ENCODE data around the gene RARRES2. TPM values are rescaled to one million over a fixed set of nuclear protein-coding genes. Genes with fewer than 3 reads are reported as not detected.

The RARRES2 gene
- total and polyA plus RNA-seq, 2 of the 13 experiments (the other 11 are each of a cell fraction or from before 2014, with no cell fraction given): 134 to 172 TPM

DNA sequence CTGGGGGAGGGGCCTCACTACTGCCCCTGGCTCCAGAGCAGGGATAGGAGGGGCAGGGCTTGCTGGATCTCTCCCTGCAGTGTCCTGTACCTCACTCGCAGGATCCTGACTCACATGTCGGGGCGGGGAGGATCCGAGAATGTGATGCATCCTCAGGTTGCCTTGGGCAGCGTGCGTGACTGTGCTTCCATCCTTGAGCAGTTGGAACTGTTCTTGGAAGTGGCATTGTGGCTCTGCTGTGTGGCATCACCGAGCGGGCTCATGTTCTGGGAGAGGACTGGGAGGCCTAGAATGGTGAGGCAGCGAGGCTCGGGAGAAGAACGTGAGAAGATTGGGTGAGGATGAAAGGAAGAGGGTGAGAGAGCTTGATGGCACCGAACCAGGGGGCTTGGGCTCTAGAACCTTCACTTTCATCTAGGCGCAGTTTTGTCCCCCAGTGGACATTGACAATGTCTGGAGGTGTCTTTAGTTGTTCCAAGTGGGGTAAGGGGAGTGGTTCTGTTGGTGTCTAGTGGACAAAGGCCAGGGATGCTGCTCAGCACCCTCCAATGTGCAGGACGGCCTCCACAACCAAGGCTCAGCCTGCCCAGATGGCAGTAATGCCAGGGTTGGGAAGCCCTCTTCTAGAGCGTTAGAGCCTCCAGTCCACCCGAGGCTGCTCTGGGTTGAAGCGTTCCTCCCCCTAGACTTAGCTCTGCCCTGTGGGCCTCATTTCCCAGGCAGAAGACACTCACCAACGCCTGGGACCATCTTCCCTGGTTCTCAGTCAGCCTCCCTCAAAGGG, 8.4 kb downstream of the RARRES2 start:
- intact Hi-C loops (cut with micrococcal nuclease; ENCODE audit: unreplicated experiment) (no loop called here), in situ Hi-C loops (cut with HindIII; ENCODE audit: extremely low pct_ligation_motif_present, low pct_unique_long_range_greater_than_20kb) (no loop called here)
- ChIA-PET POLR2A (no interaction called here), CTCF (ENCODE audit: low intra/inter-chr PET ratio, low total read pairs) (no interaction called here)
- Histone ChIP-seq H3K4me1 (ENCODE audit: insufficient read depth, low read length) (no peaks in the 10 kb centered on the region), H3K27ac (ENCODE audit: extremely low read length, insufficient read depth, low read length) (no peak overlapping the region), H3K79me2 (ENCODE audit: insufficient read depth, low read length) (no peaks in the 10 kb centered on the region), H3K4me3 (replicated peaks in 1 of 3; ENCODE audit: insufficient read depth in 1 of 3, low read depth in 2 of 3, low read length in 3 of 3) (no peak overlapping the region), H4K20me1 (ENCODE audit: insufficient read depth, low read length) (0 out of 2 replicates have a peak, but pooled peaks cover 2% of the 10 kb centered on the region), H3K9me3 (ENCODE audit: low read length) (no peaks in the 10 kb centered on the region), H3K36me3 (replicated peaks in 1 of 2; ENCODE audit: control insufficient read depth in 1 of 2, insufficient read depth in 2 of 2, low read length in 2 of 2) (peaks cover 21 to 48% of the 10 kb centered on the region in 2 experiments), H3K4me2 (ENCODE audit: low read depth, low read length) (no peak overlapping the region), H3K27me3 (ENCODE audit: control insufficient read depth in 1 of 2, insufficient read depth in 2 of 2, low read length in 2 of 2) (no peaks in the 10 kb centered on the region), H3K9ac (ENCODE audit: insufficient read depth, low read depth, low read length) (no peak overlapping the region), H2AFZ (ENCODE audit: low read length) (no peak overlapping the region)
- no peak for FAIRE-seq
- WGBS (ENCODE audit: low lambda C conversion rate): over 99% methylated on average over 14 of the region's 18 CpGs
- no peak for ATAC-seq
- DNase-seq (ENCODE audit: low spot score): no peak
- peak; percentile 33 for TF ChIP-seq AGO2 (optimal IDR thresholded peaks at IDR 0.05; ENCODE audit: low read depth, low read length)
- no peak for TF ChIP-seq ZNF543 (CRISPR knock-in tag; IDR thresholded peaks at IDR 0.05)
- peak; percentile 35 for TF ChIP-seq RBM22 (optimal IDR thresholded peaks at IDR 0.05; ENCODE audit: low read length)
- no TSS peak for BruUV-seq (replicated peaks)

DNA sequence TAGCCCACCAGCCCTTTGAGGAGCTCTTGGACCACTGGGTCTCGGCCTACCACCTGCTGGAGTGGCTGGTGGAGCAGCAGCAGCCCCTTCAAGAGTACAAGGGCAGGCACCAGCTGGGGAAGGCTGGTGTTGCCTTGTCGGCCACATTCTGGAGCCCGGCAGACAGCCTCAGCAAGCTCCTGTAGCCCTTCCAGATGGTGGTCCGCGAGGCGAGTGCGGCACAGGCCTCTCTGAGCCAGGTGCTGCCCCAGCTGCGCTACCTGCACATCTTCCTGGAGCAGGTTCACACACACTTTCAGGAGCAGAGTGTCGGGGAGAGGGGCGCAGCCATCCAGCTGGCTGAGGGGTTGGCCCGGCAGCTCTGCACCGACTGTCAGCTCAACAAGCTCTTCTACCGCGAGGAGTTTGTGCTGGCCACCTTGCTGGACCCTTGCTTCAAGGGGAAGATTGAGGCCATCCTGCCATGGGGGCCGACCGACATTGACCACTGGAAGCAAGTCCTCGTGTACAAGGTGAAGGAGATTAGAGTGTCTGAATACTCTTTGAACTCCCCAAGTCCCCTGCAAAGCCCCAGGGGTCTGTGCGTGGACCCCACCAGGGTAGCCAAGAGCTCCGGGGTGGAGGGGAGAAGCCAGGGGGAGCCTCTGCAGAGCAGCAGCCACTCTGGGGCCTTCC, 11.1 kb downstream of the RARRES2 start:
- in situ Hi-C loops (cut with HindIII; ENCODE audit: extremely low pct_ligation_motif_present, low pct_unique_long_range_greater_than_20kb): no loop called here
- Histone ChIP-seq H3K27ac (ENCODE audit: extremely low read length, insufficient read depth, low read length) (no peak overlapping the region), H3K9me3 (ENCODE audit: low read length) (no peaks in the 10 kb centered on the region), H4K20me1 (ENCODE audit: insufficient read depth, low read length) (0 out of 2 replicates have a peak, but pooled peaks cover 2% of the 10 kb centered on the region), H3K4me1 (ENCODE audit: insufficient read depth, low read length) (peaks cover 15% of the 10 kb centered on the region), H3K36me3 (replicated peaks in 1 of 2; ENCODE audit: control insufficient read depth in 1 of 2, insufficient read depth in 2 of 2, low read length in 2 of 2) (peaks cover 27 to 69% of the 10 kb centered on the region in 2 experiments), H3K4me3 (replicated peaks in 1 of 3; ENCODE audit: insufficient read depth in 1 of 3, low read depth in 2 of 3, low read length in 3 of 3) (no peak overlapping the region), H3K4me2 (ENCODE audit: low read depth, low read length) (no peak overlapping the region), H2AFZ (ENCODE audit: low read length) (no peak overlapping the region), H3K9ac (ENCODE audit: insufficient read depth, low read depth, low read length) (no peak overlapping the region), H3K79me2 (ENCODE audit: insufficient read depth, low read length) (peaks cover 22% of the 10 kb centered on the region), H3K27me3 (ENCODE audit: control insufficient read depth in 1 of 2, insufficient read depth in 2 of 2, low read length in 2 of 2) (no peaks in the 10 kb centered on the region)
- FAIRE-seq (no peak), ATAC-seq (no peak), DNase-seq (ENCODE audit: low spot score) (no peak)
- CTCF ChIA-PET (ENCODE audit: low intra/inter-chr PET ratio, low total read pairs): no interaction called here
- WGBS (ENCODE audit: low lambda C conversion rate): 97% methylated on average over 13 of the region's 19 CpGs
- POLR2A ChIA-PET: interaction anchor here (0.7 to 1.6 kb wide), 3 partner anchors 10 to 25 kb away, joined by 3 to 5 read pairs (median 5); no protein-coding TSS in a partner anchor
- BruUV-seq (replicated peaks): no TSS peak
- intact Hi-C loops (cut with micrococcal nuclease; ENCODE audit: unreplicated experiment): no loop called here
- no peak for TF ChIP-seq ISL2 (CRISPR knock-in tag; IDR thresholded peaks at IDR 0.05)
- TF ChIP-seq, protein P1, sequence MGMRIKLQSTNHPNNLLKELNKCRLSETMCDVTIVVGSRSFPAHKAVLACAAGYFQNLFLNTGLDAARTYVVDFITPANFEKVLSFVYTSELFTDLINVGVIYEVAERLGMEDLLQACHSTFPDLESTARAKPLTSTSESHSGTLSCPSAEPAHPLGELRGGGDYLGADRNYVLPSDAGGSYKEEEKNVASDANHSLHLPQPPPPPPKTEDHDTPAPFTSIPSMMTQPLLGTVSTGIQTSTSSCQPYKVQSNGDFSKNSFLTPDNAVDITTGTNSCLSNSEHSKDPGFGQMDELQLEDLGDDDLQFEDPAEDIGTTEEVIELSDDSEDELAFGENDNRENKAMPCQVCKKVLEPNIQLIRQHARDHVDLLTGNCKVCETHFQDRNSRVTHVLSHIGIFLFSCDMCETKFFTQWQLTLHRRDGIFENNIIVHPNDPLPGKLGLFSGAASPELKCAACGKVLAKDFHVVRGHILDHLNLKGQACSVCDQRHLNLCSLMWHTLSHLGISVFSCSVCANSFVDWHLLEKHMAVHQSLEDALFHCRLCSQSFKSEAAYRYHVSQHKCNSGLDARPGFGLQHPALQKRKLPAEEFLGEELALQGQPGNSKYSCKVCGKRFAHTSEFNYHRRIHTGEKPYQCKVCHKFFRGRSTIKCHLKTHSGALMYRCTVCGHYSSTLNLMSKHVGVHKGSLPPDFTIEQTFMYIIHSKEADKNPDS (CRISPR knock-in tag; IDR thresholded peaks at IDR 0.05): no peak
- TF ChIP-seq RBFOX2 (IDR thresholded peaks at IDR 0.05; ENCODE audit: low read depth, low read length): peak; percentile 60; the same call in 1 of the 2 replicates
- TF ChIP-seq, protein P2, sequence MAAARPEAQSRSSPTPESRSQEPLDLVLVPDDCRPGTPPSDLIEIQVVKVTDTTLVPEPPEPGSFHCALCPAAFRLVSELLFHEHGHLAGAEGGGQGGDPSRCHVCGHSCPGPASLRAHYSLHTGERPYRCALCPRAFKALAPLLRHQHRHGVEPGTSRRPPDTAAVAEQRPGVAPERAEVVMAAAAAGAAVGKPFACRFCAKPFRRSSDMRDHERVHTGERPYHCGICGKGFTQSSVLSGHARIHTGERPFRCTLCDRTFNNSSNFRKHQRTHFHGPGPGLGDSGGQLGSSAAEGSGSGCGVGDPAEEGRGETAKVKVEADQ (CRISPR knock-in tag; IDR thresholded peaks at IDR 0.05; ENCODE audit: borderline replicate concordance): no peak
- TF ChIP-seq AGO2 (optimal IDR thresholded peaks at IDR 0.05; ENCODE audit: low read depth, low read length): peak; percentile 92

Measured in HepG2 (cell line).